Caco-2 (cell line): Measurements from ENCODE around the gene ZNF683. TPM values are rescaled to one million over a fixed set of nuclear protein-coding genes. Genes with fewer than 3 reads are reported as not detected.
"Not testable (repeated sequence)": the region's sequence is repeated elsewhere in the genome, so short reads cannot be mapped to it uniquely, and the experiment has no call there.

Experiments
- BruUV-seq: library from RNA; stranded (reverse); fragments of 400-500 nt; replicated peaks from 2 replicates; lab custom pipeline; 2021; lab: Mats Ljungman, UMichigan
- CTCF ChIA-PET: fragments of 300-600 bp; sonication (Branson Sonifier 250); formaldehyde crosslinking; loops from one replicate; lab custom pipeline; 2022; ENCODE audit warnings: antibody characterized with exemption; lab: Charles Lee
- POLR2A ChIA-PET: fragments of 300-600 bp; sonication (Branson Sonifier 250); formaldehyde crosslinking; loops from one replicate; lab custom pipeline; 2022; ENCODE audit warnings: antibody characterized with exemption; lab: Charles Lee
- DNase-seq, 2 experiments: peaks; one replicate each; pipeline versions ENCODE4 v3.0.0 to v3.0.0-alpha.2; 2020 to 2022
- H3K27me3 ChIP-seq: replicated peaks from 2 replicates; pipeline ENCODE4 v1.6.0; 2011; ENCODE audit warnings: low read length; ENCODE audit not compliant: control insufficient read depth, insufficient read depth
- H3K36me3 ChIP-seq: 2 replicates; pipeline ENCODE4 v1.5.1; 2011; ENCODE audit warnings: low read length; ENCODE audit not compliant: control insufficient read depth, insufficient read depth
- H3K4me1 ChIP-seq: fragments of 250-450 bp; sonication (Bioruptor Pico); 2 replicates; pipeline ENCODE4 v1.5.1; 2020; ENCODE audit warnings: mild to moderate bottlenecking
- H3K4me3 ChIP-seq: 2 replicates; pipeline ENCODE4 v1.5.1; 2011; ENCODE audit warnings: low read depth, mild to moderate bottlenecking, control low read depth, low read length
- H3K9me3 ChIP-seq: fragments of 250-450 bp; sonication (Bioruptor Pico); 2 replicates; pipeline ENCODE4 v1.5.1; 2020; ENCODE audit warnings: mild to moderate bottlenecking, moderate library complexity
- H3K27ac Mint-ChIP-seq: one replicate; pipeline ENCODE4 v1.8.0; 2022; ENCODE audit warnings: mixed read lengths; ENCODE audit not compliant: unreplicated experiment
- H3K27me3 Mint-ChIP-seq: one replicate; pipeline ENCODE4 v1.8.0; 2022; ENCODE audit warnings: mixed read lengths; ENCODE audit not compliant: insufficient read depth, unreplicated experiment
- H3K36me3 Mint-ChIP-seq: one replicate; pipeline ENCODE4 v1.8.0; 2022; ENCODE audit warnings: mild to moderate bottlenecking, mixed read lengths; ENCODE audit not compliant: insufficient read depth, unreplicated experiment
- H3K4me1 Mint-ChIP-seq: one replicate; pipeline ENCODE4 v1.8.0; 2022; ENCODE audit warnings: low read depth, mixed read lengths; ENCODE audit not compliant: unreplicated experiment
- H3K4me3 Mint-ChIP-seq: one replicate; pipeline ENCODE4 v1.8.0; 2022; ENCODE audit warnings: mild to moderate bottlenecking, moderate library complexity, mixed read lengths; ENCODE audit not compliant: unreplicated experiment
- H3K9me3 Mint-ChIP-seq: one replicate; pipeline ENCODE4 v1.8.0; 2022; ENCODE audit warnings: mixed read lengths; ENCODE audit not compliant: unreplicated experiment
- intact Hi-C: fragments of 100-400 bp; cut with micrococcal nuclease; formaldehyde crosslinking; loops from one replicate; pipeline ENCODE4 v1.10.0; 2022; ENCODE audit not compliant: unreplicated experiment
- total RNA-seq: library from RNA; stranded (reverse); gene quantifications from 2 replicates; pipeline ENCODE4 v1.2.3, GENCODE V29; 2022
- TF ChIP-seq, protein P1 (sequence below), 2 experiments: fragments of 200-600 bp in 1 of 2; IDR thresholded peaks; 1 replicate in 1 of 2; 2 replicates in 1 of 2; pipeline versions ENCODE4 v1.5.1 to v1.8.0; 2011 to 2022; ENCODE audit warnings: antibody characterized with exemption in 1 of 2, control low read depth in 1 of 2, inconsistent platforms in 1 of 2, low read depth in 1 of 2, low read length in 1 of 2, mild to moderate bottlenecking in 1 of 2, moderate library complexity in 1 of 2; ENCODE audit not compliant: insufficient read depth in 1 of 2, severe bottlenecking in 1 of 2, unreplicated experiment in 1 of 2

ZNF683 gene
- total RNA-seq, 1 experiment from 2014 or later, result not detected

DNA sequence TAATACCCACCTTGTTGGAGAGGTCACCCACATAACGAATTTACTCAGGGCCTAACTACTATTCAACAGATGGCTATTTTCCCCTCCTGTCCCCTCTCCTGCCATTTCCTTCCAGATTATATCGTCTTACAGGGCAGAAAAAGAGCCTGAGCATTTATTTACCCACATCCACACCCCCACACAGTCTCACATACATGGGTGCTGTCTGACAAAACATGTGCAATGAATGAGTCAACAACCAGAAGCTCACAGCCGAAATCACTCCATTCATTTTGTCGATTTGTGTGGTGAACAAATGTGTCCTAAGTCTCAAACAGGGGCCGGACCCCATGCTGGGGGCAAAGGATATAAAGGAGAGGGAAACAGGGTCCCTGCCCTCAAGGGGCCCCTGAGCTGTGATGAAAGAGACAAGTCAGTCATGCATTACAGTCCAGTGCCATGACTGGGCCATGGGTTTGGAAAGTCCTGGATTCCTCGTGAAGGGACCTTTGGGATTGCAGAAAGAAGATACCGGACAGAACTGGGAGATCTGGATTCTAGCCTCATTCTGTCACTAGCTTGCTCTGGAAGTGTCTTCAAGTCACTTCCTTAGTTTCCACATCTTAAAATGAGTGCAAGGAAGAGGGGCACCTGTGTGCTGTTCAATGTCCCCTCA, 16.4 kb upstream of the ZNF683 start:
- peaks cover 6% of the 10 kb centered on the region for H3K36me3 Mint-ChIP-seq
- H3K27me3 Mint-ChIP-seq, result no peaks in the 10 kb centered on the region
- Histone ChIP-seq H3K36me3 (no peaks in the 10 kb centered on the region), H3K4me1 (no peaks in the 10 kb centered on the region; the same call in 1 of the 2 replicates), H3K9me3 (no peaks in the 10 kb centered on the region), H3K27me3 (no peaks in the 10 kb centered on the region), H3K4me3 (no peak overlapping the region)
- ChIA-PET CTCF (no interaction called here), POLR2A (no interaction called here)
- no TSS peak for BruUV-seq
- no peaks in the 10 kb centered on the region for H3K9me3 Mint-ChIP-seq
- no peak overlapping the region for H3K4me3 Mint-ChIP-seq
- intact Hi-C loops, result no loop called here
- H3K4me1 Mint-ChIP-seq, result peaks cover 7% of the 10 kb centered on the region
- no peak for DNase-seq
- TF ChIP-seq, protein P1, sequence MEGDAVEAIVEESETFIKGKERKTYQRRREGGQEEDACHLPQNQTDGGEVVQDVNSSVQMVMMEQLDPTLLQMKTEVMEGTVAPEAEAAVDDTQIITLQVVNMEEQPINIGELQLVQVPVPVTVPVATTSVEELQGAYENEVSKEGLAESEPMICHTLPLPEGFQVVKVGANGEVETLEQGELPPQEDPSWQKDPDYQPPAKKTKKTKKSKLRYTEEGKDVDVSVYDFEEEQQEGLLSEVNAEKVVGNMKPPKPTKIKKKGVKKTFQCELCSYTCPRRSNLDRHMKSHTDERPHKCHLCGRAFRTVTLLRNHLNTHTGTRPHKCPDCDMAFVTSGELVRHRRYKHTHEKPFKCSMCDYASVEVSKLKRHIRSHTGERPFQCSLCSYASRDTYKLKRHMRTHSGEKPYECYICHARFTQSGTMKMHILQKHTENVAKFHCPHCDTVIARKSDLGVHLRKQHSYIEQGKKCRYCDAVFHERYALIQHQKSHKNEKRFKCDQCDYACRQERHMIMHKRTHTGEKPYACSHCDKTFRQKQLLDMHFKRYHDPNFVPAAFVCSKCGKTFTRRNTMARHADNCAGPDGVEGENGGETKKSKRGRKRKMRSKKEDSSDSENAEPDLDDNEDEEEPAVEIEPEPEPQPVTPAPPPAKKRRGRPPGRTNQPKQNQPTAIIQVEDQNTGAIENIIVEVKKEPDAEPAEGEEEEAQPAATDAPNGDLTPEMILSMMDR (IDR thresholded peaks at IDR 0.05; ENCODE audit: insufficient read depth in 1 of 2, low read depth in 1 of 2, low read length in 1 of 2, severe bottlenecking in 1 of 2, unreplicated experiment in 1 of 2), result no peak
- no peak overlapping the region for H3K27ac Mint-ChIP-seq

DNA sequence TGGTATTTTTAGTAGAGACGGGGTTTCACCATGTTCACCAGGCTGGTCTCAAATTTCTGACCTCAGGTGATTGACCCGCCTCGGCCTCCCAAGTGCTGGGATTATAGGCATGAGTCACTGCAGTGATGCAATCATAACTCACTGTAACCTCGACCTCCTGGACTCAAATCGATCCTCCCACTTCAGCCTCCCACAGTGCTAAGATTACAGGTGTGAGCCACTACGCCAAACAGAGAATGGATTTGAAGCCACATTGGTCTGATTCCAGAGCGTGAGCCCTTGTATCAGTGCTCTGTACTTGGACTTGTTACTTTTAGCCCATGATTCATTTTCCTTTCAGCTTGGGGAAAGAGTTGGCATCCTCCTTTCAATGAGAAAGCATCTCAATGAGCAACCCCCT, 14.9 kb upstream of the ZNF683 start:
- no peaks in the 10 kb centered on the region for H3K9me3 Mint-ChIP-seq
- DNase-seq, result peak; percentile 20 to 55
- no peak overlapping the region for H3K4me3 Mint-ChIP-seq
- TF ChIP-seq, protein P1 (IDR thresholded peaks at IDR 0.05; ENCODE audit: insufficient read depth in 1 of 2, low read depth in 1 of 2, low read length in 1 of 2, severe bottlenecking in 1 of 2, unreplicated experiment in 1 of 2), result no peak
- H3K27me3 ChIP-seq, result no peaks in the 10 kb centered on the region
- no peaks in the 10 kb centered on the region for H3K9me3 ChIP-seq
- intact Hi-C loops, result no loop called here
- CTCF ChIA-PET, result no interaction called here
- BruUV-seq, result no TSS peak
- H3K4me1 ChIP-seq, result no peaks in the 10 kb centered on the region; the same call in 1 of the 2 replicates
- H3K27me3 Mint-ChIP-seq, result no peaks in the 10 kb centered on the region
- H3K27ac Mint-ChIP-seq, result no peak overlapping the region
- H3K36me3 ChIP-seq, result no peaks in the 10 kb centered on the region
- POLR2A ChIA-PET, result no interaction called here
- H3K36me3 Mint-ChIP-seq, result peaks cover 6% of the 10 kb centered on the region
- H3K4me3 ChIP-seq, result no peak overlapping the region
- peaks cover 7% of the 10 kb centered on the region for H3K4me1 Mint-ChIP-seq

GRCh38 chr1:26385063-26385462, 12.5 kb upstream of the ZNF683 start:
- H3K4me3 ChIP-seq, H3K4me1 Mint-ChIP-seq, BruUV-seq, H3K9me3 ChIP-seq, H3K36me3 Mint-ChIP-seq, H3K9me3 Mint-ChIP-seq, H3K27me3 ChIP-seq, POLR2A ChIA-PET, DNase-seq, CTCF ChIA-PET, intact Hi-C loops, H3K27me3 Mint-ChIP-seq, H3K4me1 ChIP-seq, H3K36me3 ChIP-seq, H3K27ac Mint-ChIP-seq, H3K4me3 Mint-ChIP-seq: not testable (repeated sequence)
